ENCODE data around the gene MYBPC3. TPM values are rescaled to one million over a fixed set of nuclear protein-coding genes. Genes with fewer than 3 reads are reported as not detected.

MYBPC3 gene
- total and polyA plus RNA-seq, 11 donors, result 425 to 3,074 (median 1,842) TPM

DNA sequence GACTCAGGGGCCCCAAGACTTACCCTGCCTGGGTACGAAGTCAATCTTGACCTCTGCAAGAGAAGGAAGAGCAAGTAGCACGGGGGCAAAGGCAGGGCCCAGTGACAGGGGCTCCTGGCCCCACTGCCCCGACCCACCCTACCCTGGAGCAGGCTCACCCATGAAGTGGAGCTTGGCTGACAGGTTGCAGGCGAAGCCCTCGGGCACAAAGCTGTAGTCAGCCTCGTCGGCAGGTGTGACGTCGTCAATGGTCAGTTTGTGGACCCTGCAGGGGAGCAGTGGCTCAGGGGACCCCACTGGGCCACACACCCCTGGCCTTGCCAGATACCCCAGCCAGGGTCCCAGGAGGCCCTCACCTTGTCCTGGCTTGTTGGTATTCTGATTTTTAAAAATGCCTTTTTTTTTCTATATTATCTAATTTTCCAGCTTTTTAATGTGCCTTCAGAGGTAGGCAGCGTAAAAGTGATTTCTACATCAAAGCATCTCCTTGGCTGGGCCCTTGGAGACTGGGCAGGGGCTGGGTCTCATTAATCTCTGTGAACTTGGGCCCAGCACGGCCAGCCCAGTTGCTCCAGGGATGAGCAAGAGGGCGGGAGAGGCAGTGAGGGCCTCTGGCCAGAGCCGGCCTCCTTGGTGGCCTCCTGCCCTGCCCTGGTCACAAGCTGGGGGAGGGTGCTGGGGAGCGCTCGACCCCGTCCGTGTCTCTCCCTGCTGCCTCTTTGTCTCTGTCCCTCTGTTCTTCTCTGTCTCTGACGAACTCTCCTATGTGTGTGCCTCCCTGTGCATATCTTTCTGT is 11.3 kb downstream of the MYBPC3 start:
- WGBS, 4 donors, result 35 to 48% (median 44%) methylated on average over 16 to 18 of the region's 18 CpGs
- Histone ChIP-seq H3K36me3 (peaks cover 0 to 100% (median 42%) of the 10 kb centered on the region in 9 donors), H3K27me3 (no peaks in the 10 kb centered on the region), H3K27ac (peak overlapping the region in 6 of 12 donors; percentile 30 to 72 (median 48)), H3K9me3 (no peaks in the 10 kb centered on the region), H3K4me1 (peaks cover 0 to 89% (median 6%) of the 10 kb centered on the region in 12 donors), H3K4me3 (no peak overlapping the region)
- ATAC-seq (peak in 3 of 4 donors; percentile 9 to 21 (median 16)), DNase-seq (peak in 4 of 5 donors; percentile 19 to 59 (median 38))
- TF ChIP-seq, protein P1, sequence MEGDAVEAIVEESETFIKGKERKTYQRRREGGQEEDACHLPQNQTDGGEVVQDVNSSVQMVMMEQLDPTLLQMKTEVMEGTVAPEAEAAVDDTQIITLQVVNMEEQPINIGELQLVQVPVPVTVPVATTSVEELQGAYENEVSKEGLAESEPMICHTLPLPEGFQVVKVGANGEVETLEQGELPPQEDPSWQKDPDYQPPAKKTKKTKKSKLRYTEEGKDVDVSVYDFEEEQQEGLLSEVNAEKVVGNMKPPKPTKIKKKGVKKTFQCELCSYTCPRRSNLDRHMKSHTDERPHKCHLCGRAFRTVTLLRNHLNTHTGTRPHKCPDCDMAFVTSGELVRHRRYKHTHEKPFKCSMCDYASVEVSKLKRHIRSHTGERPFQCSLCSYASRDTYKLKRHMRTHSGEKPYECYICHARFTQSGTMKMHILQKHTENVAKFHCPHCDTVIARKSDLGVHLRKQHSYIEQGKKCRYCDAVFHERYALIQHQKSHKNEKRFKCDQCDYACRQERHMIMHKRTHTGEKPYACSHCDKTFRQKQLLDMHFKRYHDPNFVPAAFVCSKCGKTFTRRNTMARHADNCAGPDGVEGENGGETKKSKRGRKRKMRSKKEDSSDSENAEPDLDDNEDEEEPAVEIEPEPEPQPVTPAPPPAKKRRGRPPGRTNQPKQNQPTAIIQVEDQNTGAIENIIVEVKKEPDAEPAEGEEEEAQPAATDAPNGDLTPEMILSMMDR (IDR thresholded peaks at IDR 0.05), result no peak
- TF ChIP-seq POLR2A (IDR thresholded peaks at IDR 0.05), result no peak
- intact Hi-C loops (cut with DNase I), result no loop called here

GRCh38 chr11:47340010-47340409 is 12.5 kb downstream of the MYBPC3 start:
- TF ChIP-seq, protein P1 (IDR thresholded peaks at IDR 0.05), result no peak
- no peak for TF ChIP-seq POLR2A (IDR thresholded peaks at IDR 0.05)
- no peak for DNase-seq
- Histone ChIP-seq H3K4me1 (peaks cover 0 to 89% (median 7%) of the 10 kb centered on the region in 12 donors), H3K27ac (peak overlapping the region in 3 of 12 donors; percentile 9 to 75 (median 72)), H3K36me3 (peaks cover 0 to 100% (median 43%) of the 10 kb centered on the region in 9 donors), H3K27me3 (no peaks in the 10 kb centered on the region), H3K9me3 (no peaks in the 10 kb centered on the region), H3K4me3 (peak overlapping the region in 1 of 12 donors; percentile 0)
- intact Hi-C loops (cut with DNase I), result no loop called here
- ATAC-seq, result no peak
- WGBS, 4 donors, result 66 to 70% (median 68%) methylated on average over 9 of the region's 9 CpGs

DNA sequence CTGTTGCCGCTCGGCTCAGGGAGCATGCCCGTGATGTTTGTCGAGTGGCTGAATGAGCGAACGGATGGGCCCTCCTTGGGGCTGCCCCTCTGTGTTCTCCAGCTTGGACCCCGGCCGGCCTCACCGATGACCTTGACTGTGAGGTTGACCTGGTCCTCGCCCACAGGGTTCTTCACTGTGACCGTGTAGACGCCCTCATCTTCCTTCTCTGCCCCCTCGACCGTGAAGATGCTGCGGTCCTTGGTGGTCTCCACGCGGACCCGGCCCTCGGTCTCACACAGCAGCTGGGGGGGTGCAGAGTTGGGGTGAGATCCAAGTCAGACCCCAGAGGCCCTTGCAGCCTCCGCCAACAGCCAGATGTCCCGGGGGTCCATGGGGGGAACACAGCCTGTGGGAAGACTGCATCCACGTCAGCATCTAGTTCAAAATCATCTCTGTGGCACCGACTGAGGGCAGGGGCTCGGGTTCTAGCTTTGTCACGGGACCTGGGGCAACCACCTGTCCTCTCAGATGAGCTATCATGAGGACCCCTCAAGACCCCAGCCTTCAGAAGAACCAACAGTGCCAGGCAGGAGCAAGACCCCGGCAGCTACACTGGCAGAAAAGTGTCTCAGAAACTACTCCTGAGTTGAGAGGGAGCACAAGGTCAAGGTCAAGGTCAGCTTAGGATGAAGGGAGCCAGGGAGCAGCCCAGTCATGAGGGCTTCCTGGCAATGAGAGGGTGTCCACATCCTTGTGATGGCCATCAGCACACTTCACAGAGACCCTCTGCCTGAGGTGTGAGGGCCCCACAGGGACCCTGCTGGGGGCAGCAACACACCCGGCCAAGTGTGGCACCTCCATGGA is 13.9 kb downstream of the MYBPC3 start:
- DNase-seq, result peak in 1 of 5 donors; percentile 15
- peaks cover 0 to 83% (median 8%) of the 10 kb centered on the region in 12 donors for H3K4me1 ChIP-seq
- ATAC-seq, result peak in 2 of 4 donors; percentile 0 to 1

More for the DNA sequence above, 13.9 kb downstream of the MYBPC3 start:
- intact Hi-C loops (cut with DNase I), result no loop called here
- no peaks in the 10 kb centered on the region for H3K9me3 ChIP-seq
- peaks cover 0 to 100% (median 46%) of the 10 kb centered on the region in 9 donors for H3K36me3 ChIP-seq
- H3K27me3 ChIP-seq, result no peaks in the 10 kb centered on the region
- no peak overlapping the region for H3K4me3 ChIP-seq
- TF ChIP-seq, protein P1 (IDR thresholded peaks at IDR 0.05), result no peak
- no peak for TF ChIP-seq POLR2A (IDR thresholded peaks at IDR 0.05)
- 69 to 77% (median 74%) methylated on average over 16 to 27 of the region's 27 CpGs for WGBS, 4 donors
- H3K27ac ChIP-seq, result peak overlapping the region in 7 of 12 donors; percentile 20 to 75 (median 62)
